Stimulated activated CD8-positive, alpha-beta memory T cell treated with anti-CD3 and anti-CD28 coated beads, Interleukin-15, amount 100 ng/mL, for 24 hours (primary cell): ENCODE results near the gene TRAP1.
"Not testable (repeated sequence)": the region's sequence is repeated elsewhere in the genome, so short reads cannot be mapped to it uniquely, and the experiment has no call there.

ENCODE experiments used
- DNase-seq: peaks from one replicate; pipeline ENCODE4 v3.0.0-alpha.2; 2020; ENCODE audit warnings: low read depth

TRAP1 gene

GRCh38 chr16:3611146-3611975 lies 106.0 kb downstream of the TRAP1 start, which contains the start of gene SLX4:
SLX4 (minus strand) TSS chr16:3611606; CDS start chr16:3608964, 2,642 bp downstream.
- peak; percentile 88 for DNase-seq

DNA sequence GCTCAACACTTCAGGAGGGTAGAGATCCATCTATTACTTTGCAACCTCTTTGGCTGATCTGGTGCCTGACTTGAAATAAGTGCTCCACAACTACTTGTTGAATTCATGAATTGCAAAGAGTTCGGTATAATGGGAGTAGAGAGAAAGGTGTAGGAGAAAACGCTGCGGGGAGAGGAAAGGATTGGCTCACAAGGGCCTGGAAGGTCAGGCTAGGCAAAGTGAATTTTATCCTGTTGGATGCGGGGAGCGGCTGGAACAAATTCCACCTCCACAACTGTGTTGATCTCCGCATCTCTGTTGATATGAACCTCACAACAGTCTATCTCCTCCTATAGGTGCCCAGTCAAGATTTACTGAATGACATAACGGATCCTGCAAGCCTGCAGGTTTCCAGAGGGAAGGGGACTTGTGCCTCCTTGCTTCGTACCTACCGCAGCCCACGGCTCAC lies 106.6 kb downstream of the TRAP1 start:
- no peak for DNase-seq

DNA sequence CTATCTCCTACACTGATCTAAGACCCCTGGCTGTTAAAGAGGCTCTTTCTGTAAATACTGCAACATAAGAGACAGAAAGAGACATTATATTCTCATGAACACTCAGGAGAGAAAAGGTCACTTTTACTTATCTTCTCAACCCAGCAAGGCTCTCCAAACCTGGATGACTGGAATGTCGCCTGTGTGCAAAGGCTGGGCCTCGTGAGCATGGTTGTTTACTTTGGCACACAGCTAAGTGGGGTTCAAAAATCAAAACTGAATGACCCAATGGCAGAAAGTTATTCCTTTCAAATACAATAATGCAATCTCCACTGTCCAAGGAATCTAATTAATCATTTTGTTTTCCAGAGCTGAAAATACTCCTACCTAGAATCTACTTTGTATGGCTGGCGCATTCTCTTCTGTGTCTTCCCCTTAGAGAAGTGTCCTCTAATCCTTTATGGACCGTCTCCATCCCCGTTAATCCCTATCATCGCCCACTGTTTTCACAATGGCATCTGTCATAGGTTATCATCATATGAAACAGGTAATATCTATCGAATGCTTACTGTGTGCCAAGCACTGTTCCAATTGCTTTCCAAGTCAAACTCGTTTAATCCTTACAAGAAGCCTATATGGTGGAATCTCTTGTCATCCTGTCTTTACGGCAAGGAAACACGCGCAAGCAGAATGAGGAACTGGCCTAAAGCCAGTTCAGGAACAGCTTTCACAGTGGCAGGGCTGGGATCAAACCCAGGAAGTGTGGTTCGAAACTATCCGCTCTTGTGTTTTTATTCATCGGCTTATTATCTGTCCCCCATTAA lies 107.2 kb downstream of the TRAP1 start:
- no peak for DNase-seq

- not testable (repeated sequence) for DNase-seq
Measured at GRCh38 chr16:3608976-3609375, 108.3 kb downstream of the TRAP1 start.

- DNase-seq: no peak
Measured at GRCh38 chr16:3608069-3608468, 109.3 kb downstream of the TRAP1 start.
